SK-N-SH (cell line): ENCODE results near the gene DDX1. TPM values are rescaled to one million over a fixed set of nuclear protein-coding genes. Genes with fewer than 3 reads are reported as not detected.

ENCODE experiments used
- CTCF ChIA-PET: fragments of 300-600, 350-600 bp; formaldehyde crosslinking; extraction: SDS; loops from one replicate; lab custom pipeline; 2021; lab: Yijun Ruan, JAX
- POLR2A ChIA-PET: fragments of 350-600 bp; sonication (Branson Sonifier 250); formaldehyde crosslinking; extraction: SDS; loops from one replicate; lab custom pipeline; 2020; ENCODE audit warnings: antibody characterized with exemption, inconsistent platforms; lab: Yijun Ruan, JAX
- DNase-seq: peaks from one replicate; pipeline ENCODE4 v3.0.0; 2012
- H2AFZ ChIP-seq: fragments of 200-600 bp; sonication (generic); 2 replicates; pipeline ENCODE4 v1.8.1; 2016; ENCODE audit warnings: antibody characterized with exemption, mild to moderate bottlenecking, low read depth
- H3F3A ChIP-seq: fragments of 200-600 bp; sonication (generic); replicated peaks from 2 replicates; pipeline ENCODE3; 2016; ENCODE audit warnings: antibody characterized with exemption, mild to moderate bottlenecking; ENCODE audit not compliant: insufficient read depth
- H3K27ac ChIP-seq, 2 experiments: fragments of 200-500 bp in 1 of 2; fragments of 200-600 bp in 1 of 2; sonication (Bioruptor generic) in 1 of 2; sonication (generic), shearing (Covaris generic) in 1 of 2; 2 replicates each; pipeline versions ENCODE4 v1.5.1 to v1.6.1; 2014 to 2016; ENCODE audit warnings: low read depth in 2 of 2, inconsistent platforms in 1 of 2, low read length in 1 of 2, mild to moderate bottlenecking in 1 of 2, mixed read lengths in 1 of 2
- H3K27me3 ChIP-seq: fragments of 200-600 bp; sonication (generic), shearing (Covaris generic); 2 replicates; pipeline ENCODE4 v1.6.1; 2016; ENCODE audit warnings: mixed run types; ENCODE audit not compliant: insufficient read depth
- H3K36me3 ChIP-seq, 2 experiments: fragments of 200-500 bp in 1 of 2; fragments of 200-600 bp in 1 of 2; sonication (Bioruptor generic) in 1 of 2; sonication (generic) in 1 of 2; replicated peaks in 1 of 2; 2 replicates each; pipeline versions ENCODE3 to v1.5.1; 2014 to 2016; ENCODE audit warnings: low read length in 1 of 2, mild to moderate bottlenecking in 1 of 2; ENCODE audit not compliant: insufficient read depth in 2 of 2, control insufficient read depth in 1 of 2
- H3K4me1 ChIP-seq, 2 experiments: fragments of 200-500 bp in 1 of 2; fragments of 200-600 bp in 1 of 2; sonication (Bioruptor generic) in 1 of 2; sonication (generic), shearing (Covaris generic) in 1 of 2; 2 replicates each; pipeline versions ENCODE4 v1.5.1 to v1.6.1; 2014 to 2016; ENCODE audit warnings: low read depth in 1 of 2, low read length in 1 of 2, mixed run types in 1 of 2; ENCODE audit not compliant: insufficient read depth in 2 of 2, control insufficient read depth in 1 of 2
- H3K4me2 ChIP-seq: fragments of 200-600 bp; sonication (generic), shearing (Covaris generic); 2 replicates; pipeline ENCODE4 v1.6.1; 2017; ENCODE audit warnings: mixed run types
- H3K4me3 ChIP-seq, 2 experiments: fragments of 200-500 bp in 1 of 2; fragments of 200-600 bp in 1 of 2; sonication (Bioruptor generic) in 1 of 2; sonication (generic), shearing (Covaris generic) in 1 of 2; 2 replicates each; pipeline versions ENCODE4 v1.5.1 to v1.8.1; 2014 to 2016; ENCODE audit warnings: low read depth in 2 of 2, inconsistent platforms in 1 of 2, low read length in 1 of 2, mild to moderate bottlenecking in 1 of 2, mixed read lengths in 1 of 2, moderate library complexity in 1 of 2
- H3K79me2 ChIP-seq: fragments of 200-600 bp; sonication (generic); 2 replicates; pipeline ENCODE4 v1.8.1; 2017; ENCODE audit warnings: mild to moderate bottlenecking; ENCODE audit not compliant: insufficient read depth
- H3K9ac ChIP-seq: fragments of 200-600 bp; sonication (generic); 2 replicates; pipeline ENCODE4 v1.6.1; 2017; ENCODE audit warnings: mixed run types
- H3K9me2 ChIP-seq: fragments of 200-600 bp; sonication (generic); 2 replicates; pipeline ENCODE4 v1.6.1; 2017; ENCODE audit warnings: mixed run types
- H3K9me3 ChIP-seq: fragments of 200-600 bp; sonication (generic); 2 replicates; pipeline ENCODE4 v1.6.1; 2017; ENCODE audit warnings: mixed run types, mild to moderate bottlenecking, moderate library complexity
- H4K20me1 ChIP-seq: fragments of 200-600 bp; sonication (generic); 2 replicates; pipeline ENCODE4 v1.6.1; 2017; ENCODE audit warnings: mild to moderate bottlenecking, mixed run types; ENCODE audit not compliant: insufficient read depth
- CTCF ChIP-seq: fragments of 200-600 bp; sonication (generic); IDR thresholded peaks from 2 replicates; pipeline ENCODE4 v1.6.1; 2017; ENCODE audit warnings: antibody characterized with exemption, mild to moderate bottlenecking, moderate library complexity
- ELF1 ChIP-seq: IDR thresholded peaks from 2 replicates; pipeline ENCODE4 v1.4.0; 2012
- EP300 ChIP-seq, 2 experiments: IDR thresholded peaks; 2 replicates each; pipeline versions ENCODE4 v1.4.0 to v1.6.1; 2012; ENCODE audit warnings: borderline replicate concordance in 1 of 2, low read depth in 1 of 2, low read length in 1 of 2
- FOSL2 ChIP-seq: IDR thresholded peaks from 2 replicates; pipeline ENCODE4 v1.4.0; 2012; ENCODE audit warnings: low read depth, mild to moderate bottlenecking, moderate library complexity, borderline replicate concordance
- FOXM1 ChIP-seq: IDR thresholded peaks from 2 replicates; pipeline ENCODE4 v1.4.0; 2012; ENCODE audit warnings: low read depth, mild to moderate bottlenecking
- GABPA ChIP-seq: IDR thresholded peaks from 2 replicates; pipeline ENCODE4 v1.4.0; 2012; ENCODE audit warnings: low read depth, mild to moderate bottlenecking
- MAX ChIP-seq: IDR thresholded peaks from 2 replicates; pipeline ENCODE4 v1.4.0; 2012; ENCODE audit warnings: low read depth
- MEF2A ChIP-seq: IDR thresholded peaks from 2 replicates; pipeline ENCODE4 v1.4.0; 2012; ENCODE audit warnings: low read depth, borderline replicate concordance
- NRF1 ChIP-seq: IDR thresholded peaks from 2 replicates; pipeline ENCODE4 v1.6.1; 2012; ENCODE audit warnings: low read depth, mild to moderate bottlenecking, low read length
- SMC3 ChIP-seq: IDR thresholded peaks from 2 replicates; pipeline ENCODE4 v1.6.1; 2012; ENCODE audit warnings: low read depth, low read length, improper control_type of control experiment
- TAF1 ChIP-seq: IDR thresholded peaks from 2 replicates; pipeline ENCODE4 v1.6.1; 2012; ENCODE audit warnings: low read depth, mild to moderate bottlenecking, low read length, moderate library complexity, borderline replicate concordance
- USF1 ChIP-seq: IDR thresholded peaks from 2 replicates; pipeline ENCODE4 v1.4.0; 2012; ENCODE audit warnings: low read depth, borderline replicate concordance
- YY1 ChIP-seq: IDR thresholded peaks from 2 replicates; pipeline ENCODE4 v1.4.0; 2012; ENCODE audit warnings: low read depth, mild to moderate bottlenecking
- WGBS: methylation state at CpG from one replicate; pipeline ENCODE4 v1.1.6; 2017; ENCODE audit warnings: low lambda C conversion rate; 5-methylcytosine and 5-hydroxymethylcytosine counted together
- polyA plus RNA-seq, 3 experiments: library from polyadenylated mRNA; depleted of rRNA; stranded (reverse); fragments of >200 nt; gene quantifications; 2 replicates each; pipeline ENCODE4 v1.2.3, GENCODE V29; 2012

DDX1 gene
- polyA plus RNA-seq, 1 of the 3 experiments (the other 2 are of a cell fraction): 54.5 TPM

- no peaks in the 10 kb centered on the region for H4K20me1 ChIP-seq
- no peak overlapping the region for H3K9ac ChIP-seq
- no peaks in the 10 kb centered on the region for H3F3A ChIP-seq
- no peaks in the 10 kb centered on the region for H3K9me3 ChIP-seq
- 94% methylated on average over 6 of the region's 6 CpGs for WGBS
- peaks cover 7 to 12% of the 10 kb centered on the region in 2 experiments for H3K36me3 ChIP-seq
- H3K9me2 ChIP-seq: no peaks in the 10 kb centered on the region
- H3K27me3 ChIP-seq: no peaks in the 10 kb centered on the region
- POLR2A ChIA-PET: no interaction called here
- H3K79me2 ChIP-seq: no peaks in the 10 kb centered on the region
- DNase-seq: no peak
- H3K4me2 ChIP-seq: no peak overlapping the region
- CTCF ChIA-PET: interaction anchor here (1.2 kb wide), 1 partner anchor 45 kb away, joined by 3 read pairs; no protein-coding TSS in a partner anchor
- H3K4me3 ChIP-seq: no peak overlapping the region
- no peak overlapping the region for H2AFZ ChIP-seq
- no peak overlapping the region for H3K27ac ChIP-seq
- H3K4me1 ChIP-seq: peaks cover 0 to 14% of the 10 kb centered on the region in 2 experiments; a peak in 2 of 4 replicates
- no peak for TF ChIP-seq FOXM1
- TF ChIP-seq CTCF: no peak
- TF ChIP-seq FOSL2: no peak
- no peak for TF ChIP-seq GABPA
- TF ChIP-seq ELF1: no peak
- no peak for TF ChIP-seq YY1
- TF ChIP-seq NRF1: no peak
- no peak for TF ChIP-seq SMC3
- TF ChIP-seq MEF2A: no peak
- TF ChIP-seq MAX: no peak
- TF ChIP-seq EP300 (IDR thresholded peaks at IDR 0.05; ENCODE audit: borderline replicate concordance in 1 of 2, low read depth in 1 of 2, low read length in 1 of 2): no peak
Observed at GRCh38 chr2:15543541-15543940, 48.1 kb upstream of the DDX1 start.

- CTCF ChIA-PET: interaction anchor here (1.0 to 1.1 kb wide), 2 partner anchors 33 to 45 kb away, joined by 3 to 4 read pairs; no protein-coding TSS in a partner anchor
- Histone ChIP-seq H3K27me3 (no peaks in the 10 kb centered on the region), H3F3A (no peaks in the 10 kb centered on the region), H3K9ac (no peak overlapping the region), H4K20me1 (no peaks in the 10 kb centered on the region), H3K4me3 (no peak overlapping the region), H3K27ac (no peak overlapping the region), H3K9me3 (no peaks in the 10 kb centered on the region), H3K36me3 (peaks cover 6 to 10% of the 10 kb centered on the region in 2 experiments), H2AFZ (no peak overlapping the region), H3K4me2 (no peak overlapping the region), H3K4me1 (peaks cover 0 to 14% of the 10 kb centered on the region in 2 experiments; a peak in 2 of 4 replicates), H3K9me2 (no peaks in the 10 kb centered on the region), H3K79me2 (no peaks in the 10 kb centered on the region)
- POLR2A ChIA-PET: no interaction called here
- 94% methylated on average over 2 of the region's 2 CpGs for WGBS
- no peak for TF ChIP-seq USF1
- TF ChIP-seq TAF1: no peak
- DNase-seq: no peak
Observed at GRCh38 chr2:15544227-15544626, 47.4 kb upstream of the DDX1 start.
